HepG2 (cell line): Measurements from ENCODE around the gene RABGAP1L. TPM values are rescaled to one million over a fixed set of nuclear protein-coding genes. Genes with fewer than 3 reads are reported as not detected.

Experiments used
- ATAC-seq: fragments of 200-7000 bp; cut with Tn5 transposase; 3 replicates; pipeline ENCODE4 v1.9.1; 2020; ENCODE audit warnings: mild to moderate bottlenecking, moderate library complexity
- BruUV-seq: library from RNA; stranded (reverse); fragments of 400-500 nt; replicated peaks from 2 replicates; lab custom pipeline; 2021; lab: Mats Ljungman, UMichigan
- CTCF ChIA-PET: fragments of 300-600 bp; formaldehyde crosslinking; extraction: SDS; loops from one replicate; lab custom pipeline; 2021; ENCODE audit warnings: low total read pairs, inconsistent platforms, low intra/inter-chr PET ratio; lab: Yijun Ruan, JAX
- POLR2A ChIA-PET: fragments of 350-600 bp; sonication (Branson Sonifier 250); formaldehyde crosslinking; loops from one replicate; lab custom pipeline; 2020; ENCODE audit warnings: antibody characterized with exemption, inconsistent platforms; lab: Yijun Ruan, JAX
- DNase-seq: peaks from one replicate; pipeline ENCODE4 v3.0.0-alpha.2; 2015; ENCODE audit warnings: low spot score
- FAIRE-seq: peaks from 3 replicates; lab custom pipeline; 2011; peaks lifted over from hg19 to GRCh38; lab: Jason Lieb, UNC
- H2AFZ ChIP-seq: one replicate; pipeline ENCODE4 v1.6.1; 2011; ENCODE audit warnings: low read length, inconsistent platforms
- H3K27ac ChIP-seq: fragments of 300-600 bp; 3 replicates; pipeline ENCODE4 v1.8.0; 2011; ENCODE audit warnings: mixed run types, mild to moderate bottlenecking, mixed read lengths, low read length, inconsistent platforms; ENCODE audit not compliant: insufficient read depth; ENCODE audit errors: extremely low read length
- H3K27me3 ChIP-seq, 2 experiments: fragments of 200-600 bp in 1 of 2; 2 replicates in 1 of 2; 3 replicates in 1 of 2; pipeline versions ENCODE4 v1.6.0 to v1.8.0; 2011; ENCODE audit warnings: low read length in 2 of 2, mild to moderate bottlenecking in 2 of 2, moderate library complexity in 2 of 2, inconsistent platforms in 1 of 2; ENCODE audit not compliant: insufficient read depth in 2 of 2, control insufficient read depth in 1 of 2
- H3K36me3 ChIP-seq, 2 experiments: fragments of 200-600 bp in 1 of 2; replicated peaks in 1 of 2; 2 replicates in 1 of 2; 3 replicates in 1 of 2; pipeline versions ENCODE4 v1.5.1 to v1.8.0; 2011; ENCODE audit warnings: low read length in 2 of 2, inconsistent platforms in 1 of 2; ENCODE audit not compliant: insufficient read depth in 2 of 2, control insufficient read depth in 1 of 2
- H3K4me1 ChIP-seq: 2 replicates; pipeline ENCODE4 v1.5.1; 2012; ENCODE audit warnings: low read length, inconsistent platforms; ENCODE audit not compliant: insufficient read depth
- H3K4me2 ChIP-seq: 2 replicates; pipeline ENCODE4 v1.6.0; 2011; ENCODE audit warnings: low read depth, low read length, inconsistent platforms
- H3K4me3 ChIP-seq, 3 experiments: fragments of 200-600 bp in 1 of 3; sonication (generic), shearing (Covaris generic) in 1 of 3; replicated peaks in 1 of 3; 2 replicates each; pipeline ENCODE4 v1.5.1; 2011 to 2016; ENCODE audit warnings: low read length in 3 of 3, inconsistent platforms in 2 of 3, low read depth in 2 of 3, mild to moderate bottlenecking in 2 of 3, control low read depth in 1 of 3, mixed read lengths in 1 of 3; ENCODE audit not compliant: insufficient read depth in 1 of 3
- H3K79me2 ChIP-seq: one replicate; pipeline ENCODE4 v1.6.1; 2011; ENCODE audit warnings: low read length, inconsistent platforms; ENCODE audit not compliant: insufficient read depth
- H3K9ac ChIP-seq: 2 replicates; pipeline ENCODE4 v1.6.0; 2011; ENCODE audit warnings: mild to moderate bottlenecking, low read depth, low read length, inconsistent platforms; ENCODE audit not compliant: insufficient read depth
- H3K9me3 ChIP-seq: 2 replicates; pipeline ENCODE4 v1.5.1; 2012; ENCODE audit warnings: mild to moderate bottlenecking, low read length
- H4K20me1 ChIP-seq: 2 replicates; pipeline ENCODE4 v1.6.0; 2011; ENCODE audit warnings: inconsistent platforms, mild to moderate bottlenecking, low read length, moderate library complexity; ENCODE audit not compliant: insufficient read depth
- AKNA ChIP-seq: sonication (generic); formaldehyde crosslinking; IDR thresholded peaks from 2 replicates; pipeline ENCODE4 v1.4.0; 2020; ENCODE audit warnings: missing genetic modification reagents, borderline replicate concordance
- ATAD3A ChIP-seq: sonication (generic); formaldehyde crosslinking; IDR thresholded peaks from 2 replicates; pipeline ENCODE4 v1.4.0; 2020; ENCODE audit warnings: missing genetic modification reagents
- ATF6 ChIP-seq: sonication (generic); formaldehyde crosslinking; conservative IDR thresholded peaks from 2 replicates; pipeline ENCODE4 v1.4.0; 2020; ENCODE audit warnings: missing genetic modification reagents
- ATF7 ChIP-seq, 2 experiments: fragments of 450-650 bp in 1 of 2; sonication (generic) in 1 of 2; formaldehyde crosslinking in 1 of 2; IDR thresholded peaks; 2 replicates each; pipeline versions ENCODE4 v1.4.0 to v1.6.1; 2016 to 2020; ENCODE audit warnings: antibody characterized with exemption in 1 of 2, mild to moderate bottlenecking in 1 of 2, missing genetic modification reagents in 1 of 2
- CREB3 ChIP-seq: sonication (generic); formaldehyde crosslinking; IDR thresholded peaks from 2 replicates; pipeline ENCODE4 v1.5.0; 2020; ENCODE audit warnings: missing genetic modification reagents
- EED ChIP-seq: sonication (generic); formaldehyde crosslinking; IDR thresholded peaks from 2 replicates; pipeline ENCODE4 v1.5.0; 2020; ENCODE audit warnings: mild to moderate bottlenecking, missing genetic modification reagents
- ELK4 ChIP-seq: sonication (generic); formaldehyde crosslinking; IDR thresholded peaks from 2 replicates; pipeline ENCODE4 v1.9.0; 2021; ENCODE audit warnings: missing genetic modification reagents, borderline replicate concordance
- NR1H2 ChIP-seq: sonication (generic); formaldehyde crosslinking; IDR thresholded peaks from 2 replicates; pipeline ENCODE4 v1.8.1; 2022; ENCODE audit warnings: low read depth, missing genetic modification reagents, borderline replicate concordance
- RELA ChIP-seq: sonication (generic); formaldehyde crosslinking; IDR thresholded peaks from 2 replicates; pipeline ENCODE4 v1.4.0; 2020; ENCODE audit warnings: missing genetic modification reagents
- TIGD3 ChIP-seq: sonication (generic); formaldehyde crosslinking; IDR thresholded peaks from 2 replicates; pipeline ENCODE4 v1.5.1; 2020; ENCODE audit warnings: mild to moderate bottlenecking, missing genetic modification reagents, borderline replicate concordance
- ZNF383 ChIP-seq: sonication (generic); formaldehyde crosslinking; IDR thresholded peaks from 2 replicates; pipeline ENCODE4 v1.4.0; 2020; ENCODE audit warnings: missing genetic modification reagents, mild to moderate bottlenecking, borderline replicate concordance
- ZNF775 ChIP-seq: sonication (generic); formaldehyde crosslinking; IDR thresholded peaks from 2 replicates; pipeline ENCODE4 v1.4.0; 2020; ENCODE audit warnings: missing genetic modification reagents, mild to moderate bottlenecking, moderate library complexity, borderline replicate concordance
- WGBS: methylation state at CpG from one replicate; pipeline ENCODE4 v1.1.6; 2017; ENCODE audit warnings: low lambda C conversion rate; 5-methylcytosine and 5-hydroxymethylcytosine counted together
- in situ Hi-C: cut with HindIII; loops from 2 replicates; pipeline ENCODE4 v1.10.0; 2017; ENCODE audit warnings: low pct_unique_long_range_greater_than_20kb; ENCODE audit not compliant: extremely low pct_ligation_motif_present
- intact Hi-C: fragments of 100-400 bp; cut with micrococcal nuclease; formaldehyde crosslinking; loops from one replicate; pipeline ENCODE4 v1.10.0; 2022; ENCODE audit not compliant: unreplicated experiment
- polyA plus RNA-seq, 8 experiments: library from polyadenylated mRNA; depleted of rRNA in 3 of 8; stranded (reverse) in 7 of 8; unstranded in 1 of 8; fragments of >200 nt; fragmentation: Illumina TruSeq in 4 of 8; extraction: Trizol in 4 of 8; gene quantifications; 2 replicates each; pipeline versions ENCODE4 v1.2.1 to v1.2.3, GENCODE V29; 2011 to 2016; ENCODE audit warnings: low read depth in 4 of 8, missing spikeins in 1 of 8, mixed read lengths in 1 of 8; ENCODE audit not compliant: insufficient read depth in 1 of 8
- total RNA-seq, 5 experiments: library from RNA; depleted of rRNA; stranded (reverse); fragments of >200 nt; fragmentation: Illumina TruSeq; extraction: Trizol; gene quantifications; 2 replicates each; pipeline ENCODE4 v1.2.3, GENCODE V29; 2016; ENCODE audit warnings: low read depth in 1 of 5

The RABGAP1L gene
- total and polyA plus RNA-seq, 2 of the 13 experiments (the other 11 are each of a cell fraction or from before 2014, with no cell fraction given), result 7.9 to 22.6 TPM

- no peak for TF ChIP-seq NR1H2
Observed at GRCh38 chr1:174414203-174414602, 254.9 kb downstream of the RABGAP1L start (continued).

- H3K36me3 ChIP-seq, result no peaks in the 10 kb centered on the region
- no peak overlapping the region for H3K4me3 ChIP-seq
- WGBS, result 96% methylated on average over 2 of the region's 2 CpGs
- BruUV-seq, result no TSS peak
- in situ Hi-C loops (no loop called here), intact Hi-C loops (no loop called here)
- CTCF ChIA-PET, result no interaction called here
- H4K20me1 ChIP-seq, result no peaks in the 10 kb centered on the region
- H3K4me1 ChIP-seq, result no peaks in the 10 kb centered on the region
- H3K27ac ChIP-seq, result no peak overlapping the region
- FAIRE-seq (no peak), DNase-seq (no peak), ATAC-seq (no peak)
- no peak overlapping the region for H3K9ac ChIP-seq
- no peaks in the 10 kb centered on the region for H3K27me3 ChIP-seq
- no peaks in the 10 kb centered on the region for H3K9me3 ChIP-seq
- H3K79me2 ChIP-seq, result no peaks in the 10 kb centered on the region
- POLR2A ChIA-PET, result no interaction called here
- no peak overlapping the region for H2AFZ ChIP-seq
- TF ChIP-seq ZNF775 (no peak), CREB3 (no peak), ZNF383 (CRISPR knock-in tag) (no peak), ATF6 (CRISPR knock-in tag) (no peak), ATF7 (IDR thresholded peaks at IDR 0.05) (no peak), ATF7 (CRISPR knock-in tag; IDR thresholded peaks at IDR 0.05) (no peak), ELK4 (CRISPR knock-in tag) (no peak), EED (no peak), ATAD3A (CRISPR knock-in tag) (no peak), AKNA (CRISPR knock-in tag) (no peak), RELA (CRISPR knock-in tag) (no peak), TIGD3 (no peak)
- H3K4me2 ChIP-seq, result no peak overlapping the region
Observed at GRCh38 chr1:174415506-174415905, 256.2 kb downstream of the RABGAP1L start.
